HL-60 (cell line): ENCODE data around the gene ATL1.

ENCODE experiments used
- DNase-seq, 2 experiments: peaks; one replicate each; pipeline ENCODE4 v3.0.0-alpha.2; 2010 to 2020; ENCODE audit warnings: low read depth in 1 of 2, low spot score in 1 of 2
- H3K27ac ChIP-seq: fragments of 250-450 bp; sonication (Bioruptor Pico); replicated peaks from 2 replicates; pipeline ENCODE4 v1.5.1; 2020; ENCODE audit warnings: mild to moderate bottlenecking, moderate library complexity
- H3K27me3 ChIP-seq: fragments of 250-450 bp; sonication (Bioruptor Pico); 2 replicates; pipeline ENCODE4 v1.5.1; 2021; ENCODE audit warnings: mild to moderate bottlenecking, moderate library complexity; ENCODE audit not compliant: insufficient read depth, poor library complexity, severe bottlenecking
- H3K4me3 ChIP-seq: replicated peaks from 2 replicates; pipeline ENCODE4 v1.5.1; 2011; ENCODE audit warnings: mild to moderate bottlenecking, control low read depth, low read length; ENCODE audit not compliant: insufficient read depth
- CTCF ChIP-seq: IDR thresholded peaks from one replicate; pipeline ENCODE4 v1.5.1; 2011; ENCODE audit warnings: low read length, control low read depth, inconsistent platforms; ENCODE audit not compliant: insufficient read depth
- GABPA ChIP-seq: IDR thresholded peaks from 2 replicates; pipeline ENCODE4 v1.6.1; 2012; ENCODE audit warnings: low read depth
- POLR2AphosphoS5 ChIP-seq: IDR thresholded peaks from 2 replicates; pipeline ENCODE4 v1.6.1; 2012; ENCODE audit warnings: low read depth
- REST ChIP-seq: IDR thresholded peaks from 2 replicates; pipeline ENCODE4 v1.6.1; 2012; ENCODE audit warnings: low read depth; ENCODE audit not compliant: insufficient replicate concordance
- SPI1 ChIP-seq: IDR thresholded peaks from 2 replicates; pipeline ENCODE4 v1.6.1; 2012; ENCODE audit warnings: low read depth, mild to moderate bottlenecking, borderline replicate concordance

The ATL1 gene

GRCh38 chr14:50677527-50678063, 117.7 kb downstream of the ATL1 start:
- DNase-seq, result peak in 1 of 2 experiments; percentile 33
- H3K27ac ChIP-seq, result no peak overlapping the region
- H3K4me3 ChIP-seq, result peak overlapping the region; percentile 18; the same call in 1 of the 2 replicates
- TF ChIP-seq REST (no peak), SPI1 (peak; percentile 59; the same call in 1 of the 2 replicates), POLR2AphosphoS5 (no peak)
- no peaks in the 10 kb centered on the region for H3K27me3 ChIP-seq

- no peak overlapping the region for H3K27ac ChIP-seq
Observed at GRCh38 chr14:50678163-50678562, 118.2 kb downstream of the ATL1 start.

GRCh38 chr14:50679674-50680073, 119.7 kb downstream of the ATL1 start:
- Histone ChIP-seq H3K27ac (no peak overlapping the region), H3K4me3 (no peak overlapping the region), H3K27me3 (no peaks in the 10 kb centered on the region)
- no peak for DNase-seq
- TF ChIP-seq SPI1 (no peak), REST (no peak), POLR2AphosphoS5 (no peak), GABPA (no peak), CTCF (no peak)

More at GRCh38 chr14:50678163-50678562, 118.2 kb downstream of the ATL1 start:
- TF ChIP-seq REST, result no peak
- no peak for TF ChIP-seq POLR2AphosphoS5
- TF ChIP-seq CTCF, result no peak
- TF ChIP-seq SPI1, result no peak
- no peak for TF ChIP-seq GABPA
- no peak overlapping the region for H3K4me3 ChIP-seq
- no peaks in the 10 kb centered on the region for H3K27me3 ChIP-seq
- DNase-seq, result no peak
